Subcutaneous abdominal adipose tissue (tissue), 5 donors: ENCODE results near the gene STARD5.

Experiments
- H3K27ac ChIP-seq: one replicate; pipeline ENCODE4 v1.7.0; 2013; ENCODE audit warnings: low read depth, mild to moderate bottlenecking, inconsistent platforms, low read length, moderate library complexity
- H3K27me3 ChIP-seq, 5 donors: one replicate each; pipeline ENCODE4 v1.7.0; 2013; ENCODE audit warnings: low read length in 5 of 5, inconsistent platforms in 1 of 5; ENCODE audit not compliant: control insufficient read depth in 5 of 5, insufficient read depth in 4 of 5
- H3K36me3 ChIP-seq, 5 donors: one replicate each; pipeline ENCODE4 v1.7.0; 2013; ENCODE audit warnings: low read length in 5 of 5; ENCODE audit not compliant: control insufficient read depth in 5 of 5, insufficient read depth in 5 of 5
- H3K4me1 ChIP-seq, 5 donors: one replicate each; pipeline ENCODE4 v1.7.0; 2013; ENCODE audit warnings: low read length in 5 of 5, mild to moderate bottlenecking in 3 of 5, moderate library complexity in 1 of 5; ENCODE audit not compliant: control insufficient read depth in 5 of 5, insufficient read depth in 5 of 5
- H3K4me3 ChIP-seq, 5 donors: one replicate each; pipeline ENCODE4 v1.7.0; 2013; ENCODE audit warnings: low read length in 5 of 5, low read depth in 1 of 5
- H3K9ac ChIP-seq, 5 donors: one replicate each; pipeline ENCODE4 v1.7.0; 2013; ENCODE audit warnings: low read length in 5 of 5, mild to moderate bottlenecking in 4 of 5, moderate library complexity in 3 of 5
- H3K9me3 ChIP-seq, 5 donors: one replicate each; pipeline ENCODE4 v1.7.0; 2013; ENCODE audit warnings: low read length in 5 of 5; ENCODE audit not compliant: control insufficient read depth in 5 of 5
- donor health status: healthy.
- donor health status: healthy.
- donor health status: healthy.
- donor health status: healthy.
- donor health status: healthy.

STARD5 gene

DNA sequence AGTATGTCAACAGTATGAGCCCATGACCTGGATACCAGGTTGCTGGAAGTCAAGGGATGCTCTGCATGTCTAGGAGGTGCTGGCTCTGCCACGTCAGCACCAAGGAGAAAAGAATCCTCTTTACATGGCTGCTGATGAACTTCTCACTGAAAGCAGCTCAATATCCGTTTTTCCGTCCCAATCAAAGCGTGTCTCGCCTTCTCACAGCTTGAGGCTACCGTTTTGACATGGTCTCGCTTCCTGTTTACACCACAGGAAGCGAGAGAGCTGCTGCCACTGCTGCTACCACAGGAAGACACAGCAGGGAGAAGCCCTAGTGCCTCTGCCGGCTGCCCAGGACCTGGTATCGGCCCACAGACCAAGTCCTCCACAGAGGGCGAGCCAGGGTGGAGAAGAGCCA, 27.3 kb downstream of the STARD5 start:
- Histone ChIP-seq H3K9me3 (no peaks in the 10 kb centered on the region), H3K4me3 (peak overlapping the region; percentile 46 to 64 (median 63))

GRCh38 chr15:81296186-81296585, 27.8 kb downstream of the STARD5 start:
- Histone ChIP-seq H3K9me3 (no peaks in the 10 kb centered on the region), H3K4me3 (peak overlapping the region in 4 of 5 donors; percentile 57 to 64 (median 63)), H3K27ac (peak overlapping the region; percentile 43), H3K4me1 (peaks cover 7 to 73% (median 35%) of the 10 kb centered on the region in 5 donors), H3K36me3 (peaks cover 12 to 77% (median 66%) of the 10 kb centered on the region in 5 donors), H3K9ac (peak overlapping the region in 1 of 5 donors; percentile 56), H3K27me3 (no peaks in the 10 kb centered on the region)

More for the DNA sequence above, 27.3 kb downstream of the STARD5 start:
- H3K9ac ChIP-seq: peak overlapping the region in 3 of 5 donors; percentile 6 to 56 (median 7)
- peaks cover 14 to 78% (median 71%) of the 10 kb centered on the region in 5 donors for H3K36me3 ChIP-seq
- peaks cover 7 to 77% (median 35%) of the 10 kb centered on the region in 5 donors for H3K4me1 ChIP-seq
- no peaks in the 10 kb centered on the region for H3K27me3 ChIP-seq
- peak overlapping the region; percentile 43 for H3K27ac ChIP-seq

DNA sequence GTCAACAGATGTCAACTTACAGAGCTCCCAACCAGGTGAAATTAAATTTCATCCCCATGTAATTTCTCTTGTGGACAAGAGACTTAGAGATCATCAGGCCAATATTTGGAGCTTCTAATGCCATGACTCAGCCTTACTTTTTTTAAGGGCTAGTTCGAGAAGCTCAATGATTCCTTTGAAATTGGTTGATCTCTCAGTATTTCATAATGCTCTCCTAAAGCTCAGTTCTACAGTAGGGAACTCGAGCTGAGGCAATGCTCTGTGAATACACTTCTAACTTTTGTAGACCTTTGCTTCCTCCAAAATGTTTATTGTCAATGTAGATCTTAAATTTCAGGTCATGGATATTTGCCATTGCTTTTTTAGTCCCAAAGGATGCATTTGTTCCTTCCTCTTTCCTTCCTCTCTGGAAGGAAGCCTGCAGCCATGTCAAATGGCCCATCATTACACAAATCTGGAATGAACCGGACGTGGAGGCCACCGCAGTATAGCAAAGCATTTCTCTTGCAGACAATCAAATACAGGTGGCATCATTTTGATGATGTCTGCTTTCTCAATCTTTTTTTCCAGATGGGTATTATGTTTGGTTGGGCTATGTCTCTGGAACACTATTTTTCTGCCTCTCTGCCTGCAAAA, 28.3 kb downstream of the STARD5 start:
- H3K4me3 ChIP-seq: peak overlapping the region in 1 of 5 donors; percentile 57
- peak overlapping the region; percentile 43 for H3K27ac ChIP-seq
- no peaks in the 10 kb centered on the region for H3K9me3 ChIP-seq
- peaks cover 10 to 73% (median 60%) of the 10 kb centered on the region in 5 donors for H3K36me3 ChIP-seq
- peaks cover 7 to 67% (median 35%) of the 10 kb centered on the region in 5 donors for H3K4me1 ChIP-seq
- no peaks in the 10 kb centered on the region for H3K27me3 ChIP-seq
- H3K9ac ChIP-seq: no peak overlapping the region

- H3K27ac ChIP-seq: no peak overlapping the region
These were observed 29.4 kb downstream of the STARD5 start for GRCh38 chr15:81294516-81294880.

GRCh38 chr15:81293728-81294515, 30.0 kb downstream of the STARD5 start:
- H3K4me1 ChIP-seq: peaks cover 7 to 54% (median 28%) of the 10 kb centered on the region in 5 donors
- H3K36me3 ChIP-seq: peaks cover 10 to 63% (median 47%) of the 10 kb centered on the region in 5 donors
- no peak overlapping the region for H3K27ac ChIP-seq
- peak overlapping the region in 2 of 5 donors; percentile 28 for H3K9ac ChIP-seq
- no peaks in the 10 kb centered on the region for H3K9me3 ChIP-seq
- peak overlapping the region in 1 of 5 donors; percentile 24 for H3K4me3 ChIP-seq
- H3K27me3 ChIP-seq: no peaks in the 10 kb centered on the region

More at GRCh38 chr15:81294516-81294880, 29.4 kb downstream of the STARD5 start:
- H3K4me1 ChIP-seq: peaks cover 7 to 60% (median 33%) of the 10 kb centered on the region in 5 donors
- H3K9me3 ChIP-seq: no peaks in the 10 kb centered on the region
- H3K27me3 ChIP-seq: no peaks in the 10 kb centered on the region
- peak overlapping the region in 1 of 5 donors; percentile 24 for H3K4me3 ChIP-seq
- H3K36me3 ChIP-seq: peaks cover 10 to 67% (median 52%) of the 10 kb centered on the region in 5 donors
- H3K9ac ChIP-seq: peak overlapping the region in 2 of 5 donors; percentile 28

- no peak overlapping the region for H3K27ac ChIP-seq
- H3K4me3 ChIP-seq: no peak overlapping the region
- H3K36me3 ChIP-seq: peaks cover 18 to 57% (median 45%) of the 10 kb centered on the region in 5 donors
- H3K9ac ChIP-seq: no peak overlapping the region
- H3K4me1 ChIP-seq: peaks cover 7 to 40% (median 17%) of the 10 kb centered on the region in 5 donors
- no peaks in the 10 kb centered on the region for H3K9me3 ChIP-seq
- H3K27me3 ChIP-seq: no peaks in the 10 kb centered on the region
These were observed 31.4 kb downstream of the STARD5 start for GRCh38 chr15:81292523-81293001.

- Histone ChIP-seq H3K9ac (no peak overlapping the region), H3K27me3 (no peaks in the 10 kb centered on the region), H3K4me1 (peaks cover 7 to 36% (median 17%) of the 10 kb centered on the region in 5 donors), H3K27ac (no peak overlapping the region), H3K36me3 (peaks cover 22 to 57% (median 47%) of the 10 kb centered on the region in 5 donors), H3K9me3 (no peaks in the 10 kb centered on the region), H3K4me3 (no peak overlapping the region)
These were observed 31.9 kb downstream of the STARD5 start for GRCh38 chr15:81291916-81292522.

- Histone ChIP-seq H3K27me3 (no peaks in the 10 kb centered on the region), H3K36me3 (peaks cover 28 to 68% (median 54%) of the 10 kb centered on the region in 5 donors), H3K4me1 (peaks cover 4 to 17% (median 12%) of the 10 kb centered on the region in 5 donors), H3K9me3 (no peaks in the 10 kb centered on the region), H3K4me3 (no peak overlapping the region), H3K9ac (no peak overlapping the region), H3K27ac (no peak overlapping the region)
These were observed 34.0 kb downstream of the STARD5 start for GRCh38 chr15:81289910-81290309.

GRCh38 chr15:81288616-81289015, 35.3 kb downstream of the STARD5 start:
- Histone ChIP-seq H3K9ac (no peak overlapping the region), H3K27ac (no peak overlapping the region), H3K4me3 (no peak overlapping the region), H3K4me1 (peaks cover 0 to 13% (median 5%) of the 10 kb centered on the region in 5 donors), H3K9me3 (no peaks in the 10 kb centered on the region), H3K36me3 (peaks cover 19 to 57% (median 43%) of the 10 kb centered on the region in 5 donors), H3K27me3 (no peaks in the 10 kb centered on the region)
